GM19455 (cell line): ENCODE data around the gene TPST2.
A peak's percentile ranks its signal among the peaks of the same experiment; 100 is the strongest.

Source experiments
- ATAC-seq: cut with Tn5 transposase; IDR thresholded peaks from one replicate; pipeline ENCODE4 v1.9.1; 2021; ENCODE audit not compliant: unreplicated experiment

TPST2 gene

DNA sequence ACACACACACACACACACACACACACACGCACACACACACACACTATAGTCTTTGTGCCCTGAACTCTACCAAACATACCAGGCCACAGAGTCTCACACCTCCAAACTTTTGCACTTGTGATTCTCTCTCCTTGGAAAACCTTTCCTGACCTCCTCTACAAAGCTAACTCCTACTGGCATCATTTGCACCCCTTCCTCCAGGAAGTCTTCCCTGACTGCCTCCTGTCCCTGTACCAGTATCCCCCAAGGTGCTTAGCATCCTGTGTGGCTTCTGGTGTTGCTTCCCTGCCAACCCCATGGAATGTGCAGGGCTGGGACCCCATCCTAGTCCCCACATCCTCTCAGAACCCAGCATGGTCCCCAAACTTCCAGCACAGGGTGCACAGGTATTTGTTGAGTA, 8.9 kb downstream of the TPST2 start:
- no peak for ATAC-seq

DNA sequence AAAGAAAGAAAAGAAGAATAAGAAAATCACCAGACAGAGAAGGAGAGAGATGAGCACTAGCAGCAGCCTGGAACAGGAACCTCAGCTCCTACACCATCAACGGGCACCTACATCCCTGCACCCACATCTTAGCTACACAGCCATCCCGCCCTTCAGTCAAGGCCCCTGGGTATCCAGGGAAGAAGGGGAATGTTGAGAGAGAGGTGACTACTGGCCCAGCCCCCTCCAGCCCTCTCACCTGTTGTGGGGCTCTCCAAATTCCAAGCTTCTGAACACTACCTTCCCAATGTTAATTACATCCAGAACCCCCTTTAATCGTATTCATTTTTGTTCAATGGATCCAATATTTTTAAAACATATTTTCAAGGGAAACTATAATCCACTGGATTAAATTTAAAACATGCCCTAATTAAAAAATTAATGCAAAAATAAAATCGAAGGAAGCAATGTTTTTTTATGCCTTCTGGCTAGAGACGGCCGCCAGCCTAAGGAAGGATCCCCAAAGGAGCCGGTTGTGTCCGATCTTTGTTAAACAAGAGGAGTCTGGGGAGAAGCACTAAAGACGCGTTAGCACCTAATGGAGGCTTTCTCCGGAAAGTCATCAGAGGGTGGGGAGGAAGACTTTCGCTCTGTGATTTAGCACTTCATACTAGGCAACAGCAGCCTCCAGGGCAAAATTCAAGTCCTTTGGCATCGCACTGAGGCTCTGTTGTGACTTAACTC, 9.5 kb downstream of the TPST2 start:
- no peak for ATAC-seq

DNA sequence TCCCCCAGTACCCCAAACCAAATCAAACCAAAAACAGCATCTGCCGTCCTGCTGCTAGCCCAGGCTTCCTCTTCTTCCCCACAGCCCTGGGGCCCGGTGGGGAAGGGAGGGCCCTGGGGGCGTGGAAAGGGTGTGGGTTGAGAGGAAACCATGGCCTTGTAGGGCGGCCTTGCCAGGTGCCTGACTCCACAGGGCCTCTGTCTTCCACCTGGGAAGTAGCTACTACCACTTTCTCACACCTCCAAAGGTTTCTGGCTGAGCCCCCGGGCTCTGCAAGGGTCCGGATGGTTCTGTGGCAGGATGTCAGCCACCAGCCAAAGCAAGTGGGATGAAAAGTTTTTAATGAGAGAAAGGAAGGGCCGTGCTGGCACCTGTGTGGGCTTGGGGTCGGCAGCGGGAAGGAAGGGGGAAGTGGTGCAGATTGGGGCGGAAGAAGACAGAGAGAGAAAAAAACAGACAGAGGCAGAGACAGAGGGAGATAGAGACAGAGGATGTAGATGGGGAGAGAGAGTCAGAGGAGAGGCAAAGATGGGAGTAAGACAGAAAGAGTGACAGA, 10.5 kb downstream of the TPST2 start:
- peak; percentile 83 for ATAC-seq

DNA sequence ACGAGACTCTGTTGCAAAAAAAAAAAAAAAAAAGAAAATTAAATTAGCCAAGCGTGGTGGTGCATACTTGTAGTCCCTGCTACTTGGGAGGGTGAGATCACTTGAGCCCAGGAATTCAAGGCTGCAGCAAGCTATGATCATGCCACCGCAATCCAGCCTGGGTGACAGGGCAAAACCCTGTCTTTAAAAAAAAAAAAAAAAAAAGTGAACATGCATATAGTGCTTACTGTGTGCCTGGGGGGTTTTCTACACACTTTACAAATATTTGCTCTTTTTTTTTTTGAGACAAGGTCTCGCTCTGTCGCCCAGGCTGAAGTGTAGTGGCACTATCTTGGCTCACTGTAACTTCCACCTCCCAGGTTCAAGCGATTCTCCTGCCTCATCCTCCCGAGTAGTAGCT, 12.9 kb downstream of the TPST2 start:
- ATAC-seq = no peak

DNA sequence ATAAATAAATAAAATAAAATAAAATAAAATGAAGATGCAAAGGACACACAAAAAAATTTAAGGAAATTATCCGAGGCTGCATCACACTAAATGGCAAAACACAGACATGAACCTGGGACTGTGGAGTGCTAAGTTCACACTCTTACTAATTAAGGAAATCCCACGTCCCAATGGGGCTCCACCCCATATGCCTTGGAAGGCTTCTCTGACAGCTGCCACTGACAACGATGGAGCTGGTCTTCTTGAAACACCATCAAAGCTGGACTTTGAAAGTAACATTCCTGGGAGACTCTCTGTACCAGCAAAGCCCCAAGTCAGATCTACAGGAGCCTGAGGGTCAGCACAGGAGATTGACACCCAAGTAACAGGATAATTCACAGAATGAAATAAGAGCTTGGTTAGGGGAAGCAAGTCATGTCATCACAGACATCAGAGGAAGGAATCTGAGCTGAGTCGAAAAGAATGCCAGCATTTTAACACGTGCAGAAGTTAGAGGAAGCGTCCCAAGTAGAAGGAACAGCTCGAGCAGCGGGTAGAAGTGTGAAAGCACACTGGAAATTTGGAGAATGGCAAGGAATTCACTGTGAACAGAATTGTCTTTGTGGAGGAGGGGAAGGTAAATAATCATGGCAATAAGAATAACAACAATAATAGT, 13.8 kb downstream of the TPST2 start:
- no peak for ATAC-seq

DNA sequence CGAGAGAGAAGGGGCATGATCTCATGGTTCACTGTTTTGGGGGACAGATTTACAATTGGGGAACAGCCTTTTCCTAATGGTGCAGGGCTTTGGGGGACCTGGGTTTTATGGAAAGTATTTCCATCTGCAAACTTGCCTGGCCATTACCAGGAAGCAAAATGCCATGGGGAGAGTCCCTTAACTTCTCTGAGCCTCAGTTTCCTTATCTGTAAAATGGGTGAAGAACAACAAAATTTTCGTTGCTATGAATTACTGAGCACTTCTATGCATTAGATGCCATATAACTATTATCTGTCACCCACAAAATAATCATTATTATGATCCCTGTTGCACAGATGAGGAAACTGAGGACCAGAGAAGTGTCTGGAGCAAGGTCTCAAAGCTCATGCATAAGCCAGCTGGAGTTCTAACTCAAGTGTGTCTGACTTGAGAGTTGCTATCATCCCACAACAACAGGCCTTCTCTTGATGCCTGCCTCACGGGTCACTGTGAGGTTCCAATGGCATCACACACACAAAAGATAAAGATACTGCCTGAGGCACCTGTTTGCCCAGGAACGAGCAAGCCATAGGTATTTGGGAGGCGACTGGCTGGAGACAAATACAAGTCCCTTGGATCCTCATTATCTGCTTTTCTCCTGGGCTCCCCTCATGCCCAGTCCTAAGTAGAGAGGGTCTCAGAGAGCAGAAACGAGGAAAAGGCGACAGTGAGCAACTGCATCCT, 15.8 kb downstream of the TPST2 start:
- ATAC-seq = no peak

DNA sequence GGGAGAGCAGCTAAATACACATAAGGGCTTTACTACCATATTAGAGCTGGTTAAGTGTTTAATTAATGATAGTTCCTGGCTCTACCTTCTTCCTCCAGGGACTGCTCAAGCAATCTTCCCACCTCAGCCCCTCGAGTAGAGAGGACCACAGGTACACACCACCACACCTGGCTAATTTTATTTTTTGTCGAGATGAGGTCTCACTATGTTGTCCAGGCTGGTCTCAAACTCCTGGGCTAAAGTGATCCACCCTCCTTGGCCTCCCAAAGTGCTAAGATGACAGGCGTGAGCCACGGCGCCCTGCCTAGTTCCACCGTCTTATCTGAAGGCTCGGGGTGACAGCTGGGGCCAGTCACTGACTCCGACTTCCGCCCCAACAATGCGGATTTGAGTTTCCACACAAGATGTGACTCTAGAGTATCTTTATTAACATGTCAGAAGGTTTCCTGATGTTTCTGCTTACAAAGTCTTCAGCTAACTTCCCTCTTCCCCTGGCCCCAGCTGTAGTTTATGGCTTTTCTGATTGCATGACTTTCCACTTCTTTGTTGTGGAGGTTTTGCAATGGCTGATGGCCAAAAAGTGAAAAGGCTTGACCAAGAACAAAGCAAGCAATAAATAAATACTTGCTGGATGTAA, 16.8 kb downstream of the TPST2 start:
- ATAC-seq = no peak

DNA sequence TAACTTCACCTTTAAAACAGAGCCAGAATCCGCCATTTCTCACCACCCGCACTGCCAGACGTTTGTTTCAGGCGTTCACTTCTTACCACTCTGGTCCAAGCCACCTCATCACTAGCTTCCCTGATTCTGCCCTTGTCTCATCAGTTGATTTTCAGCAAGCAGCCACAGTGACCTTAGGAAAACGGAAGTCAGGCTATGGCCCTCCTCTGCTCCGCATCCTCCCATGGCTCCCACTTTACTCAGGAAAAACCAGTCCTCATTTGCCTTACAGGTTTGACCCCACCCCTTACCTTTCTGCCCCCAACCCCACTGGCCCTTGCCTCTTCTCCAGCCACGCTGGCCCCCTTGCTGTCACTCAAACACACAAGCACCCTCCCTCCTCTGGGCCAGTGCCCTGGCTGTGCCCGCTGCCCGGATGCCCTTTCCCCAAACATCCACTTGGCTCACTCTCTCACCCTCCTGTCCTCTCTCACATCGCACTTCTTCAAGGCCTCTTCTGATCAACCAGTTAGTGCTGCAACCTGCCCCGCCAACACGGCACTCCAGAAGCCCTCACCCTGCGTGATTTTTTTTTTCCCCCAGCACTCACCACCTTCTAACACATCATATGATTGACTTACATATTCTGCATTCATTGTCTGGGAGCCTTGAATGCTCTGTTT, 18.9 kb downstream of the TPST2 start:
- ATAC-seq = no peak

DNA sequence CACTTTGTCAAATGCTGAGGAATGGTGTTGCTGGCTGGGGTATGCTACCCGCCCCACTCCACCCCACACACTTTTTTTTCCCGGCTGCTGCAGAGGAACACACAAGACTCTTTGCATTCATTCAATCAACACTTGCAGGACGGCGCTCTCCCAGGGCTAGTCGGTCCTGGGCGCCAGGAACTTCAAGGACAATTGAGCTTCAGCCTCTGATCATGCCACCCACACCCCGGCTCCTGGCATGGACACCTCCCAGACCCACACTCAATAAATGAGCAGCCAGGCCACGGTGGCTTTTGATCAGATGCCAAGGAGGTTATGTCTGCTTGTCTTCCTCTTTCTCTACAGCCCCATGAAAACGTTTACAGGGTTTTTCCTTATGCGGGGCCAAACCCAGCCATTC, 19.8 kb downstream of the TPST2 start:
- ATAC-seq = no peak

DNA sequence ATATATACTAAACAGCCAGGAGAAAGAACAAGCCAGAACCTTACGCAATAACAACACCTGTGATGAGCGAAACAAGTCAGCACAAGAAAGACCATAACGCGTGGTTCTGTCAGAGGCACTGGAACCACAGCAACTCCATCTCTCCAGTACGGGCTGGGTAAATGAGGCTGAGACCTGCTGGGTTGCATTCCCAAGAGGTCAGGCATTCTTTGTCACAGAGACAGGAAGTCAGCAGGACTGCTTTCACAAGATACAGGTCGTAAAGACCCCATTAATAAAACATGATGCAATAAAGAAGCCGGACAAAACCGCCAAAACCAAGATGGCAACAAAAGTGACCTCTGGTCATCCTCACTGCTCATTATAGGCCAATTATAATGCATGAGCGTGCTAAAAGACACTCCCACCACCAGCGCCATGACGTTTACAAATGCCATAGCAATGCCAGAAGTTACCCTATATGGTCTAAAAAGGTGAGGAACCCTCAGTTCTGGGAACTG, 21.7 kb downstream of the TPST2 start:
- ATAC-seq = no peak

DNA sequence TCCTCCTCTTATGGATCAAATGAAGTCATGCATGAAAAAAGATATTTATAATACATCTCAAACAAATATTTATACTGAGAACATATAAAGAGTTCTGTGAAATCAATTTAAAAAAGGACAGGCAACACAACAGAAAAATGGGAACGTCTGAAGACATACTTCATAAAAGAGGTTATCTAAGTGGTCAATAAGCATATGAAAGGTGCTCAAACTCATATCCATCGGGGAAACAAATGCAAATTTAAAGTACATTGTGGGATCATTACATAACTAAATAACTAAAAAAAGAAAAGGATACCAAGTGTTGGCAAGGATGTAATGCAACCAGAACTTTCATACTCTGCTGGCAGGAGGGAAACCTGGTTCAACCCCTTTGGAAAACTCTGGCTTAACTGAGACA, 22.3 kb downstream of the TPST2 start:
- no peak for ATAC-seq

DNA sequence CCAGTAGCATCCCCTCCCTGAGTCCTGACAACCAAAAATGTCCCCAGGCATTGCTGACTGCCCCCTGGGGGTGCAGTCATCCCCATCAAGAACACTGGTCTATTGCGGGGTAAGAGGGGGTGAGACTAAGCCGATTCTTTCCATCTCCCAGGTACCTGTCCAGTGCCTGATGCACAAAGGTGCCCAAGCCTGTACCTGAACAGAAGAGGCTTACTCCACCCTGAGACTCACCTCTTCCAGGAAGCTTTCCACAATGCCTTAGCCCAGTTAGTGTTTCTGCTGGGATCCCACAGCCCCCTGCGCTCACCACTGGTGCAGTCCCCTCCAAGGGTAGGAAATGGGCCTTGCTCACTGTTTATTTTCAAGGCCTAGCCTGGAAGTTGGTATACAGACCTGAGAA, 22.9 kb downstream of the TPST2 start:
- ATAC-seq = no peak

DNA sequence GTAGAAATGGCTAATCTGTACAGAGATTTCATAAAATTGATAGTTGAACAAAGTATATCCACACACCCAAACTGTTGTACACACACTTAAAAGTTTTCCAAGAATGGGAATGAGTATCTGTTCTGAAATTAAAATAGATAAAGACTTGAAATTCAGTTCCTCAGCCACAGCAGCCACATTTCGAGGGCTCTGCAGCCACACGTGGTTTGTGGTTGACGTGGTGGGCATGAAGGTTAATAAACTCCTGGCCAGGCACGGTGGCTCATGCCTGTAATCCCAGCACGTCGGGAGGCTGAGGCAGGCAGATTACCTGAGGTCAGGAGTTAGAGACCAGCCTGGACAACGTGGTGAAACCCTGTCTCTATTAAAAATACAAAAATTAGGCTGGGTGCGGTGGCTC, 24.0 kb downstream of the TPST2 start:
- no peak for ATAC-seq

DNA sequence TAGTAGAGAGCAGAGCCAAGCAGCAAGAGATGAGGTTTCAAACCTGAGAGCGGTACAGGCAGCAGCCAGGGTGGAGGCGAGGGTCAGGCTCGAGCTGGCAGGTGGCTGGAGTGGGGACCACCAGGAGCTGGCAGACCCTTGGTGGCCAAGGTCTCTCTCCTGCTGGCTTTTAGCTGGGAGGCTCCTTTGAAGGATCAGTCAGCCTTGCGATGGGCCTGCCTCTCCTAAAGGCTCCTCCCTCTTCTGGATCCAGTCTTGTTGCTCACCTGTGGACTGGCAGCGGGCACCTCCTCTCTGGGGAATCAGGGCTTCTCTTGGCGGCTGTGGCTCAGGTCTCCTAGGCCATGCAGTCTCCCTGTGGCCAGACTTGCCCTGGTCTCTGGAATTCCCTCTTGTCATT, 24.8 kb downstream of the TPST2 start:
- no peak for ATAC-seq

DNA sequence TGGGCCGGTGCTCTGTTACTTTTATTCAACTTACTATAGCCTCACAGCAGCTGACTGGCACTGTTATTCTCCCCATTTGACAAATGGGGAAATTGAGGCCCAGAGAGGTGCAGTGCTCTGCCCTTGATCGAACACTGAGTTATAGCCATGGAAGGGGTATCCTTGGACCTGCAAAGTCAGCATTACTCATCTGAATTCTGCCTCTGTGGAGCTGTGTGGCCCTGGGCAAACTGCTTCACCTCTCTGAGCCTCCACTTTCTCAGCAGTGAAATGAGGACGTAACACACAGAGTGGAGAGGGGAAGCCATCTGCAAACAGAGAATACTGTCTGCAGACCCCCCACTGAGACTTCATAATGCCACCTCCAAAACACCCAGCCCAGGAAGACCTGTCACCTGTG, 25.3 kb downstream of the TPST2 start:
- no peak for ATAC-seq

DNA sequence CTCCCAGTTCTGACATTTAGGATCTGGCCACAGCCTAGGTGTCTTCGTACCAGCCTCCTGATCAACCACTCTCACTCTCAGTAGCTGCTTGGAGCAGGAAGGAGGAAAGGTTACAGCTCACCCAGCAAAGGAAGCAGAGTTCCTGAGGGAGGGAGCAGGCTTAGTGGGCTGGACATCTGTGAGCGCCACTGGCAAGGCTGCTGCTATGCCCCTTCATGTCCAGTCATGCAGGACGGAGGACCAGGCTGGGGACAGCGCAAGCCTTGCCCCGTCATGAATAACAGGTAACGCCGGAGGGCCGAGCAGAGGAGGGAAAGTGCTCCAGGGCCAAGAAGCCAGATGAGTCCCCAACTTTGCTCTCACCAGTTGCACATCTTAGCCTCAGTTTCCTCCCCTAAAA, 25.8 kb downstream of the TPST2 start:
- ATAC-seq = no peak

DNA sequence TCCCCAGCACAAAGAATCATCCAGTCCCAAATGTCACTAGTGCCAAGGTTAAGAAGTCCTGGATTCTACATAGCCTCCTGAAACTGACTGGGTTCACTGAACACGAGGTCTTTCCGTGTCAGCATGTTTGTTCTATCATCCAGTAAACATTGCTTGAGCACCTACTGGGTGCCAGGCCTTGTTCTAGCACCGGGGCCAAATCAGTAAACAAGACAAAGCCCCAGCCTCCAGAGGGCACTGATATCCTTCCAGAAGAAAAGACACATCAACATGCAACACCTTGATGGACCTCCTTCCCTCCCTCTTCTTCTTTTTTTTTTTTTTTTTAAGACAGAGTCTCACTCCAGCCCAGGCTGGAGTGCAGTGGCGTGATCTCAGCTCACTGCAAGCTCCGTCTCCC, 26.9 kb downstream of the TPST2 start:
- no peak for ATAC-seq

DNA sequence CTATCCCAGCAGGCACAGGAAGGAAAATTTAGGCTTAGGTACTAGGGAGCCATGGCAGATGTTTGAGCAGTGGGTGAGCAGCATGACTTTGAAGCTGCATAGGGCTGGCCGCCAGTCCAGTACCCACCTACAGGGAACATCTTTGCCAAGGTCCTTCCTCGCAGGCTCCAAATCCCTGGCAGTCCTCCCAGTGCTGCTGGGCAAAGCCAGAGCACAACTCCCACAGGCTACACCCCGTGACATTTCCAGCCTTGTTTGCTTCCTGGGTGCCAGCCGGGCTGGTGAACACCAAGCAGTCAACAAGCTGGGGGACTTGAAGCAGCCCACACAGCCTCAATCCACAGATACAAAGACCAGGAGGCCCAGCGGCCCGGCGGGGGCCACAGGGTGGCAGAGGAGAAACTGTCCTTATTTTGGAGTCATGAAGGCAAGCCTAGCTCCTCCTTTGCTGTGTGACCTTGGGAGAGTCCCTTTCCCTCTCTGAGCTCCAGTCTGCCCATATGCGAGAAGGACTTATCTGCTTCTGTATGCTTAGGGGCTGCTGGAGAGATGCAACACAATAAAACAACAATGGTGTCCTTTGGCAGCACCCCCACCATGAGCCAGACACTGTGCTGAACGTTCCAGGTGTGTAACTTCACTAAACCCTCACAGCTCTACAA, 28.0 kb downstream of the TPST2 start:
- no peak for ATAC-seq

DNA sequence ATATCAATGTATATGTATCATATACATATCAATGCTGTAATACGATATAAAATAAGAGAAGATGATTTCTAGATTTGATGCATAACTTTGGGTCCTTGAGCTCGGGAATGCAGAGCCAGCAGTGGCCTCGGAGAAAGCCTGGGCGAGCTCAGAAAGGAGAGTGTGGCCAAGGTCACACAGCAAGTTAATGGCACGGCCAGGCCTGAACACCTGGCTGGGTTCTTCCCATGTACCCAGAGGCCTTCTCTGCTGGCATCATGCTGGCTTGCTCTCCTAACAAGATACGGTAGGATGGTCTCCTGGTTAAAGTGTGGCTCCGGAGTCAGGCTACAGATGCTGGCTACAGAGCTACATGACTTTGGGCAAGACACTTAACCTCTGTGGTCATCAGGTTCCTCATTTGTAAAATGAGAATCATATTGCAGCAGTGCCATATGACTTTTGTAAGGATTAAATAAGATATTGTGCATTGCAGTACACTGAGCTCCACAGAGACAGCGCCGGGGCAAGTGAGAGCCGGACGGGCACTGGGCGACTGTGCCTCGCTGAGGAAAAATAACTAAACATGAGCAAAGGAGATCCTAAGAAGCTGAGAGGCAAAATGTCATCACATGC, 29.9 kb downstream of the TPST2 start:
- ATAC-seq = no peak
